IgD-negative memory B cell (primary cell): ENCODE results near the gene MVB12B. TPM values are rescaled to one million over a fixed set of nuclear protein-coding genes. Genes with fewer than 3 reads are reported as not detected.

Experiments
- H3K27ac Mint-ChIP-seq, 3 donors: one replicate each; pipeline ENCODE4 v1.8.0; 2020 to 2022; ENCODE audit warnings: mild to moderate bottlenecking in 3 of 3, mixed read lengths in 3 of 3, moderate library complexity in 1 of 3
- H3K27me3 Mint-ChIP-seq: one replicate; pipeline ENCODE4 v1.8.0; 2021; ENCODE audit warnings: mixed read lengths
- H3K36me3 Mint-ChIP-seq: one replicate; pipeline ENCODE4 v1.8.0; 2020; ENCODE audit warnings: mild to moderate bottlenecking, mixed read lengths
- H3K4me1 Mint-ChIP-seq, 3 donors: one replicate each; pipeline ENCODE4 v1.8.0; 2020 to 2022; ENCODE audit warnings: mixed read lengths in 3 of 3, mild to moderate bottlenecking in 1 of 3
- H3K4me3 Mint-ChIP-seq, 4 donors: one replicate each; pipeline ENCODE4 v1.8.0; 2020 to 2022; ENCODE audit warnings: mild to moderate bottlenecking in 4 of 4, mixed read lengths in 4 of 4, moderate library complexity in 3 of 4
- H3K9me3 Mint-ChIP-seq, 3 donors: one replicate each; pipeline ENCODE4 v1.8.0; 2020 to 2021; ENCODE audit warnings: mixed read lengths in 3 of 3, mild to moderate bottlenecking in 1 of 3
- polyA plus RNA-seq: library from polyadenylated mRNA; unstranded; fragments of 300-500 nt; fragmentation: Illumina TruSeq; gene quantifications from one replicate; pipeline ENCODE4 v1.2.3, GENCODE V29; 2021

The MVB12B gene
- polyA plus RNA-seq, 1 donor from 2014 or later: 0.93 TPM

- no peak overlapping the region for H3K27ac Mint-ChIP-seq
- H3K9me3 Mint-ChIP-seq: peaks cover 0 to 2% (median 0%) of the 10 kb centered on the region in 3 donors
- H3K4me3 Mint-ChIP-seq: peak overlapping the region in 2 of 4 donors; percentile 63 to 83
- peaks cover 14 to 21% (median 21%) of the 10 kb centered on the region in 3 donors for H3K4me1 Mint-ChIP-seq
- H3K36me3 Mint-ChIP-seq: no peaks in the 10 kb centered on the region
- peaks cover 29% of the 10 kb centered on the region for H3K27me3 Mint-ChIP-seq
Observed at GRCh38 chr9:126521976-126522590, 195.5 kb downstream of the MVB12B start.

- peak overlapping the region in 1 of 3 donors; percentile 73 for H3K27ac Mint-ChIP-seq
- H3K9me3 Mint-ChIP-seq: peaks cover 0 to 2% (median 0%) of the 10 kb centered on the region in 3 donors
- no peaks in the 10 kb centered on the region for H3K36me3 Mint-ChIP-seq
- H3K27me3 Mint-ChIP-seq: peaks cover 22% of the 10 kb centered on the region
- H3K4me1 Mint-ChIP-seq: peaks cover 7 to 14% (median 14%) of the 10 kb centered on the region in 3 donors
- H3K4me3 Mint-ChIP-seq: peak overlapping the region in 1 of 4 donors; percentile 83
Observed at GRCh38 chr9:126522612-126523356, 196.2 kb downstream of the MVB12B start.

- no peaks in the 10 kb centered on the region for H3K9me3 Mint-ChIP-seq
Observed at GRCh38 chr9:126523611-126524111, 197.0 kb downstream of the MVB12B start.

GRCh38 chr9:126524353-126525077 is 197.9 kb downstream of the MVB12B start:
- Mint-ChIP-seq H3K36me3 (no peaks in the 10 kb centered on the region), H3K4me1 (peaks cover 7 to 14% (median 9%) of the 10 kb centered on the region in 3 donors), H3K4me3 (peak overlapping the region; percentile 51 to 94 (median 86)), H3K27ac (no peak overlapping the region), H3K9me3 (no peaks in the 10 kb centered on the region), H3K27me3 (peaks cover 12% of the 10 kb centered on the region)

More at GRCh38 chr9:126523611-126524111, 197.0 kb downstream of the MVB12B start:
- Mint-ChIP-seq H3K4me3 (peak overlapping the region; percentile 51 to 94 (median 86)), H3K27me3 (peaks cover 15% of the 10 kb centered on the region), H3K4me1 (peaks cover 7 to 14% (median 9%) of the 10 kb centered on the region in 3 donors), H3K36me3 (no peaks in the 10 kb centered on the region), H3K27ac (peak overlapping the region in 1 of 3 donors; percentile 32)

- Mint-ChIP-seq H3K4me1 (peaks cover 7 to 16% (median 9%) of the 10 kb centered on the region in 3 donors), H3K9me3 (no peaks in the 10 kb centered on the region), H3K27ac (no peak overlapping the region), H3K4me3 (no peak overlapping the region), H3K27me3 (peaks cover 8% of the 10 kb centered on the region), H3K36me3 (no peaks in the 10 kb centered on the region)
Observed at GRCh38 chr9:126526218-126527108, 199.8 kb downstream of the MVB12B start.

GRCh38 chr9:126527109-126527825 is 200.6 kb downstream of the MVB12B start:
- H3K4me1 Mint-ChIP-seq: peaks cover 8 to 19% (median 11%) of the 10 kb centered on the region in 3 donors
- H3K4me3 Mint-ChIP-seq: no peak overlapping the region
- H3K27ac Mint-ChIP-seq: no peak overlapping the region
- peaks cover 6% of the 10 kb centered on the region for H3K27me3 Mint-ChIP-seq
- H3K36me3 Mint-ChIP-seq: no peaks in the 10 kb centered on the region
- H3K9me3 Mint-ChIP-seq: no peaks in the 10 kb centered on the region

GRCh38 chr9:126528111-126528510 is 201.5 kb downstream of the MVB12B start:
- Mint-ChIP-seq H3K4me1 (peaks cover 13 to 25% (median 17%) of the 10 kb centered on the region in 3 donors), H3K9me3 (no peaks in the 10 kb centered on the region), H3K27me3 (peaks cover 6% of the 10 kb centered on the region), H3K4me3 (peak overlapping the region in 1 of 4 donors; percentile 58), H3K36me3 (no peaks in the 10 kb centered on the region), H3K27ac (no peak overlapping the region)

- Mint-ChIP-seq H3K27ac (no peak overlapping the region), H3K27me3 (peaks cover 6% of the 10 kb centered on the region), H3K9me3 (no peaks in the 10 kb centered on the region), H3K36me3 (no peaks in the 10 kb centered on the region), H3K4me1 (peaks cover 14 to 27% (median 19%) of the 10 kb centered on the region in 3 donors), H3K4me3 (no peak overlapping the region)
Observed at GRCh38 chr9:126528915-126529314, 202.3 kb downstream of the MVB12B start.

- Mint-ChIP-seq H3K4me3 (peak overlapping the region in 1 of 4 donors; percentile 17), H3K36me3 (no peaks in the 10 kb centered on the region), H3K27me3 (no peaks in the 10 kb centered on the region), H3K27ac (no peak overlapping the region), H3K4me1 (peaks cover 18 to 28% (median 26%) of the 10 kb centered on the region in 3 donors), H3K9me3 (no peaks in the 10 kb centered on the region)
Observed at GRCh38 chr9:126531035-126531571, 204.5 kb downstream of the MVB12B start.

GRCh38 chr9:126531591-126531990 is 205.0 kb downstream of the MVB12B start:
- no peaks in the 10 kb centered on the region for H3K9me3 Mint-ChIP-seq
- no peak overlapping the region for H3K27ac Mint-ChIP-seq
- peak overlapping the region in 2 of 4 donors; percentile 17 to 49 for H3K4me3 Mint-ChIP-seq
- H3K27me3 Mint-ChIP-seq: no peaks in the 10 kb centered on the region
- no peaks in the 10 kb centered on the region for H3K36me3 Mint-ChIP-seq
- H3K4me1 Mint-ChIP-seq: peaks cover 18 to 28% (median 26%) of the 10 kb centered on the region in 3 donors

- H3K4me3 Mint-ChIP-seq: peak overlapping the region in 2 of 4 donors; percentile 49 to 51
- H3K9me3 Mint-ChIP-seq: no peaks in the 10 kb centered on the region
- H3K27ac Mint-ChIP-seq: no peak overlapping the region
- no peaks in the 10 kb centered on the region for H3K36me3 Mint-ChIP-seq
- H3K4me1 Mint-ChIP-seq: peaks cover 18 to 28% (median 26%) of the 10 kb centered on the region in 3 donors
- H3K27me3 Mint-ChIP-seq: no peaks in the 10 kb centered on the region
Observed at GRCh38 chr9:126532019-126532462, 205.4 kb downstream of the MVB12B start.

- H3K36me3 Mint-ChIP-seq: no peaks in the 10 kb centered on the region
- H3K9me3 Mint-ChIP-seq: no peaks in the 10 kb centered on the region
- H3K4me1 Mint-ChIP-seq: peaks cover 18 to 28% (median 26%) of the 10 kb centered on the region in 3 donors
- H3K4me3 Mint-ChIP-seq: peak overlapping the region; percentile 51 to 91 (median 79)
- H3K27ac Mint-ChIP-seq: no peak overlapping the region
- H3K27me3 Mint-ChIP-seq: no peaks in the 10 kb centered on the region
Observed at GRCh38 chr9:126532489-126532888, 205.9 kb downstream of the MVB12B start.
